NCI-H524 treated with DMSO at 0.1 percent for 48 hours (cell line): Measurements from ENCODE around the gene ID4.

Experiments used
- DNase-seq: peaks from one replicate; lab custom pipeline; 2025; lab: John Stamatoyannopoulos, UW

ID4 gene

DNA sequence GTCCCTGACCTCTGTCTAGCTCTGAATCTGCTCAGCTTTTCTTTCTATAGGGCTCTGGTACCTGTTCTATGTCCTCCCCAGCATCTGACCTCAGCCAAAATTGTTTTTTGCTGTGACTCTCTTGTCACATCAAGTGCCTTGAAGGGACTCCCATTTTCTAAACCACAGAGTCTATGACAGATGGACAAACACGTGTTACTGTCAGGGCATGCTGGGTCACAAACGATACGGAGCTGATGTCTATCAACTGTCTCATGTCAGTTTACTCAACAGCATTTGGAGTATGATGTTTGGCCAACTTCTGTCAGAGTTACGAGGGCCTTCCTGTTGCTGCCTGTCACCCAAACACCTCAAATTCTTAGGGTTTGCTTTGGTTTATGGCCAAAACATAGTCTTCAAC lies 20.5 kb downstream of the ID4 start:
- DNase-seq: no peak

GRCh38 chr6:19860235-19860877 lies 23.2 kb downstream of the ID4 start:
- no peak for DNase-seq

DNA sequence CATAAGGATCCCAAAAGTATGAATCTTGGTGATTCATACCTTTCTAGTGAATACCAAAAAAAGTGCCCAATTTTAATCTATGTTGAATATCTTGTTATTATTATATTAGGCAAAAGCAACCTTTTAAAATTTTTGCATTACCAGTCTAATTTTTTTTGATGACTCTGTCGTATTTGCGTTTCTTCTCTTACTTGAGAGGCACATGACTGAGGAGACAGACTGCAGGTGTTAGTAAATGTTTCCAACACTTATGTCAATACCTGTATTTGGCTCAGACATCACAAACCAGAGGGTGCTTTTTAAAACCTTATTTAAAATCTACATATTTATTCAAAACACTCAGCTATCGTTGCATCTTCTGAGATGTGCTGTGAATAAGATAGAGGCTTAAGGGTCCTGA lies 27.1 kb downstream of the ID4 start:
- DNase-seq: no peak

GRCh38 chr6:19865178-19865577 lies 28.0 kb downstream of the ID4 start:
- DNase-seq: no peak

DNA sequence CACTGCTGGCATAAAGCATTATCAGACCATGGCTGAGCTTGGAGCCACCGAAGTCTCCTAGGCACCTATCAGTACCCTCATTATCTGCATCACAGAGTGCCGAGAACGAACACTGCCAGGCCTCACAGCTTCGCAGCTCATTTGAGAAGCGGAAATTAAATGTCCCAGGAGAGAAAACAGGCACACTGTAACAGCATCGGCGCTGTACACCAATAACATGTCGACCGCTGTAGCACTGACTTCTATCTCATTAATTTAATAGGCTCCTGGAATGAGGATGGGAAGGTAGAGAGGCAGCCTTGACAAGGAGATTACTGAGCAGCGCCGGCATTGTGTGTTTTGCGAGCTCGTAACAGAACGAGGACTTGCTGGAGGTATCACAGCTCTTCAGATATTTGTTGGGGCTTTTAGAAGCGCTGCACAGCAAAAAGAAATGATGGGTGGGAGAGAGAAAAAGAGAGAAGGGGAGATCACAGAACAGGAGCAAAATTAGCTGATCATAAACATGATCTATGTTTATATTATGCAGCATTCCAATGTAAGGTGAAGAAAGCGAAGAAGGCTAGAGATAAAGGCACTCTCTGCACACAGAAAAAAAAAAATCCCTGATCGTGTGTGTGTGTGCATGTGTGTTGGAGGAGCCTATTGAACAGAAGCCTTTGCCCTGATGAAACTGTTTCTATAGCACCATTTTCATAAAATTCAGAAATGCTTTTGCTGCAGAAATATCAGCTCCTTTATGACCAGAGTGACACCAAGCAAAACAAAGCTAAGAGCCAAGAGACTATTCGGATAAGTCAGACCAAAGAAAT lies 29.2 kb downstream of the ID4 start:
- peak; percentile 13 for DNase-seq

DNA sequence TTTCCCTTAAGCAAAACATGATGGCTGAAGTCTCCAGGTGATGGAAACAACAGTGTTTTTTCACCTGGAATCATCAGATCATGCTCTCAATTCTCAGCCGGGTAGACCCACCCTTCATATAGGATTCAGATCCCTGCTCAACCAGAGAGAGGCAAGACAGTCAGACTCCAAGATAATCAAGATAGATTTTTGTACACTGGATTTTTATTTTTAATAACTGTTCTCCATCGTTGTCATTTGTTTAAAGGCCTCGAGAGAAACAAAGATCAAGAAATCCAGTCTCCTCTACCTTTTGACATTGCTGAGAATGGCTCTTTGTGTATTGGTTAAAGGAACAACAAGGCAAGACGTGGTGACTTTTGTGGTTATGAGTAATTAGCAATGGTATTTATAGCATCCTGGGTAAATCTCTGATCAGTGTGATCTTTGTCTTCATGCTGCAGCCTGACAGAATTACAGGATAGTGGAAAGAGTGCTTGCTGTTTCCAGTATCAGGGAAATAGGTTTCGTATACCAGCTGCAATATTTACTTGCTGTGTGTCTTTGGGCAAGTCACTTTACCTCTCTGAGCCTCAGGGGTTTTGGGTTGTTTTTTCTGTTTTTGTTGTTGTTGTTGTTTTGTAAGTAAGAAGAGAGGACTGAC lies 29.9 kb downstream of the ID4 start:
- no peak for DNase-seq

- DNase-seq: no peak
Observed at GRCh38 chr6:19869464-19869863, 32.3 kb downstream of the ID4 start.

DNA sequence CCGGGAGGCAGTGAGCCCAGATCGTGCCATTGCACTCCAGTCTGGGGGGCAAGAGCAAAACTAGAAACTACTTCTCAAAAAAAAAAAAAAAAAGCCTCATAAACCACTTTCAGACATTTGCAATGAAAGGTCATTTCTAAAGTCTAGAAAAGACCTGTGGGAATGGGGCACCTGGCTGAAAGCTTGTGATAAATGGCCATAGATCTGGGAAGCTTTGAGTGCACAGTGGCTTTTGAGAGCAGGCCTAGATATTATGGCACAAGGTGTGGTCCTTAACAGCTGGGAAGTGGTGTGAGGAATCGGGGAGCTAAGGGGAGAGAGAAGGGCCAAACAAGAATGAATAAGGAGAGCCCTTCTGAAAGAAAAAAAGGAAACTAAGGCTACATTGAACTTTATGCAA lies 33.2 kb downstream of the ID4 start:
- no peak for DNase-seq

DNA sequence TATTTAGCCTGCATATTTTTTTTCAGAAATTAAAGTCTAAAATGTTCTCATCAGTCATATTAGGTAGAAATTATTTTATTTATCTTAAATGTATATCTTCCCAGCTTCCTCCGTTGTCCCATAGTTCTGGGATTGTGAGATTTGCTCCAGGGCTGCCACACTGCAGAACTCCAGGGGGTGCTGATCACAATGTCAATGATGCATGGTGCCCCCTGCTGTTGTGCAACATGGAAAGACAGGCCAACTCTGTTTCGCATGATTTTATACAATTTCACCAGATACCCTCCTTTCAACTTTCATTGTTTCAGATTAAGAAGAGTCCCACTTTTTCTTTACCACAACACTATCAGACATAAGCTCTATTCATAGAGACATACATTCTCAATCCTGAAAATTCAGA lies 35.9 kb downstream of the ID4 start:
- DNase-seq: no peak

DNA sequence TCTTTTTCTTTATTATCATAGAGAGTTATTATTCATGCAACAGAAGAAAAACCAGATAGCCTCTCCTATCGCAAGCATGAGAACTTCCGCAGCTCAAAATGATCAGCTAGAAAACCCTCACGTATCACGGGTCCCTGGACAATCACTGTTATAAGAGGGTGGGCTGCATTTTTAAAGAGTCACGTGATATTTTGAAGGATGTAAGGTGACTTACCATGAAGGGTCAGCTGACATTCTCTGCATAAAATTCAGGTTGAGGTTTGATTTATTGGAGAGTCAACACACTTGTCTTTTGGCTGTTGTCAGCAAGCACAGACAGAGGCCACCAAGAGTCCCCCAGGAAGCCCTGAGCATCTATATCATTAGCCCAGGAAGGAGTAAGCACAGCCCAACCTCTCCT lies 39.5 kb downstream of the ID4 start:
- no peak for DNase-seq

GRCh38 chr6:19879663-19880062 lies 42.5 kb downstream of the ID4 start:
- DNase-seq: no peak

DNA sequence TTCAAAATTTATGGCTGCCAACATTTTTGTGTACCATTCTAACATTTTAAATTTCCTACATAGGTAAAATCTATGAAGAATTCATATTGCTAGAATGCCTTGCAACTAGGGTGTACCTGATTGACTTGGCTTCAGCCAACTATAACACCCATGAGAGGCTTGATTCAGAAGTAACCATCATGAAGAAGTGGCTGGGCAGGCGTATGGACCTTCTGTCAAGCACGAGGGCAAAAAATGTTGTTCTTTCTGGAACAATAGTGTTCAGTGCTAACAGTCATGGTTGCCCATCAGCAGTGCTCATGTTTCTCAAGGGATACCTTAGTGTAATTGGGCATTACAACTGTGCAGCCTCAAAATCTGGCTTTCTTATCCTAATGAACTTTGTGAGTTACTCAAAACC lies 42.9 kb downstream of the ID4 start:
- no peak for DNase-seq

DNA sequence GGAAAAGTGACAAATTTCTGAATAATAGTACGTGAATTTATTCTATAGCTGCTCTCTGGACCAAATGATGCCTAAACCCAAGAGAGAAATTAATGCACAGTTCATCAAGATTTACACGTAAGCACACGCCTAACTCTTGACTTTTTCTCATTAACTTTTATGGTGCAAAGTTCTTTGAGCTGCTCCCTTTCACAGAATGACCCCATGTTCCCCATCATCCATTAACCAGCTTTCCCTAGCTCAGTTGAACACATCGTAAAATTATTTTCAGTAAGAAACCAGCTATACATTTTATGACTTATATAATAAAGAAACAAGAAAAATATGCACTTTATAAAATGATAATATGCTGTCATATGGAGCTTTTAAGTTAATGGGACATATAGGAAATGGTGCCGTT lies 54.3 kb downstream of the ID4 start:
- DNase-seq: no peak
